Left lung (tissue), 14 donors: ENCODE results near the gene OR13C3. TPM values are rescaled to one million over a fixed set of nuclear protein-coding genes. Genes with fewer than 3 reads are reported as not detected.

ENCODE experiments used
- ATAC-seq: fragments of 200-7000 bp; cut with Tn5 transposase; one replicate; pipeline ENCODE4 v1.9.1; 2020; ENCODE audit warnings: moderate library complexity
- DNase-seq, 4 donors: peaks; one replicate each; pipeline ENCODE4 v3.0.0-alpha.2; 2013 to 2020
- H3K27ac ChIP-seq, 2 donors: fragments of 200-600 bp; sonication (generic) in 1 of 2; one replicate each; pipeline versions ENCODE4 v1.5.0 to v1.8.0; 2020 to 2021
- H3K27me3 ChIP-seq, 2 donors: fragments of 200-600 bp; sonication (generic) in 1 of 2; one replicate each; pipeline versions ENCODE4 v1.5.0 to v1.8.0; 2020 to 2021
- H3K36me3 ChIP-seq, 2 donors: fragments of 200-600 bp; sonication (generic) in 1 of 2; one replicate each; pipeline versions ENCODE4 v1.5.0 to v1.8.0; 2020 to 2021
- H3K4me1 ChIP-seq, 2 donors: fragments of 200-600 bp; one replicate each; pipeline ENCODE4 v1.8.0; 2021
- H3K4me3 ChIP-seq, 2 donors: fragments of 200-600 bp; sonication (generic) in 1 of 2; one replicate each; pipeline versions ENCODE4 v1.5.0 to v1.8.0; 2020 to 2021; ENCODE audit warnings: mild to moderate bottlenecking in 1 of 2
- H3K9me3 ChIP-seq, 2 donors: fragments of 200-600 bp; sonication (generic) in 1 of 2; one replicate each; pipeline versions ENCODE4 v1.5.0 to v1.8.0; 2020 to 2021
- CTCF ChIP-seq, 2 donors: fragments of 200-600 bp; sonication (generic) in 1 of 2; IDR thresholded peaks; one replicate each; pipeline versions ENCODE4 v1.5.0 to v1.8.0; 2021; ENCODE audit warnings: antibody characterized with exemption in 2 of 2
- intact Hi-C, 2 donors: fragments of 100-400 bp; cut with DNase I; formaldehyde crosslinking; loops; one replicate each; pipeline versions ENCODE4 v1.11.2 to v1.14.2; 2022
- long read RNA-seq, 12 donors: library from polyadenylated mRNA in 2 of 12; unstranded in 2 of 12; transcript quantifications; one replicate each; pipeline ENCODE4 v2.0.0 and lab custom pipeline, GENCODE V29; 2019 to 2026
- polyA plus RNA-seq, 6 donors: library from polyadenylated mRNA; unstranded; fragments of 120-200 nt; gene quantifications; one replicate each; pipeline ENCODE4 v1.2.1, GENCODE V29; 2013; ENCODE audit not compliant: insufficient read length in 6 of 6
- total RNA-seq, 2 donors: library from RNA; stranded (reverse); fragmentation: NEBNext Ultra II Directional; extraction: Animal tissue kit (Norgen Biotek cat#: 25700); gene quantifications; one replicate each; pipeline ENCODE4 v1.2.1, GENCODE V29; 2021
- donor health status: DM: no; HTN: yes; CAD: no.
- donor health status: DM: no; HTN: no; CAD: no.

The OR13C3 gene
- total RNA-seq: not detected
- polyA plus RNA-seq: not detected
- long read RNA-seq, donor 1: 0 reads
- long read RNA-seq, donor 2: 0 reads
- long read RNA-seq, donor 3: 0 reads
- long read RNA-seq, donor 4: 0 reads
- long read RNA-seq, donor 5: 0 reads
- long read RNA-seq, donor 6: 0 reads
- long read RNA-seq, donor 7: 0 reads
- long read RNA-seq, donor 8: 0 reads
- long read RNA-seq, donor 9: 0 reads
- long read RNA-seq, donor 10: 0 reads
- long read RNA-seq, donor 11: 0 reads
- long read RNA-seq, donor 12: 0 reads

- intact Hi-C loops: no loop called here
- H3K9me3 ChIP-seq: no peaks in the 10 kb centered on the region
- H3K4me1 ChIP-seq: no peaks in the 10 kb centered on the region
- TF ChIP-seq CTCF (IDR thresholded peaks at IDR 0.05): no peak
- H3K27me3 ChIP-seq: no peaks in the 10 kb centered on the region
- ATAC-seq: no peak
- H3K27ac ChIP-seq: no peak within 1 kb of the TSS
- H3K36me3 ChIP-seq: no peaks in the 10 kb centered on the region
- H3K4me3 ChIP-seq: no peak within 1 kb of the TSS
- DNase-seq: no peak
Measured at GRCh38 chr9:104536756-104537155, at the start of gene OR13C3. OR13C3 (minus strand) TSS chr9:104536856; CDS start chr9:104536723, 133 bp downstream.

- Histone ChIP-seq H3K27me3 (no peaks in the 10 kb centered on the region), H3K36me3 (no peaks in the 10 kb centered on the region), H3K4me1 (no peaks in the 10 kb centered on the region), H3K4me3 (no peak overlapping the region), H3K9me3 (no peaks in the 10 kb centered on the region), H3K27ac (no peak overlapping the region)
- DNase-seq (no peak), ATAC-seq (no peak)
- intact Hi-C loops: no loop called here
- TF ChIP-seq CTCF (IDR thresholded peaks at IDR 0.05): no peak
Measured at GRCh38 chr9:104580562-104580961, 43.9 kb upstream of the OR13C3 start.

GRCh38 chr9:104577263-104577662, 40.6 kb upstream of the OR13C3 start:
- H3K4me1 ChIP-seq: no peaks in the 10 kb centered on the region
- ATAC-seq (no peak), DNase-seq (no peak)
- H3K27me3 ChIP-seq: no peaks in the 10 kb centered on the region
- H3K9me3 ChIP-seq: peaks cover 0 to 13% of the 10 kb centered on the region in 2 donors
- H3K36me3 ChIP-seq: no peaks in the 10 kb centered on the region
- TF ChIP-seq CTCF (IDR thresholded peaks at IDR 0.05): no peak
- H3K4me3 ChIP-seq: no peak overlapping the region
- intact Hi-C loops: no loop called here
- no peak overlapping the region for H3K27ac ChIP-seq

GRCh38 chr9:104575456-104575855, 38.8 kb upstream of the OR13C3 start:
- intact Hi-C loops: no loop called here
- no peak overlapping the region for H3K4me3 ChIP-seq
- H3K36me3 ChIP-seq: no peaks in the 10 kb centered on the region
- H3K4me1 ChIP-seq: no peaks in the 10 kb centered on the region
- no peaks in the 10 kb centered on the region for H3K27me3 ChIP-seq
- peaks cover 0 to 20% of the 10 kb centered on the region in 2 donors for H3K9me3 ChIP-seq
- no peak overlapping the region for H3K27ac ChIP-seq
- no peak for TF ChIP-seq CTCF (IDR thresholded peaks at IDR 0.05)
- ATAC-seq (no peak), DNase-seq (no peak)

- Histone ChIP-seq H3K36me3 (no peaks in the 10 kb centered on the region), H3K27me3 (no peaks in the 10 kb centered on the region), H3K4me1 (no peaks in the 10 kb centered on the region), H3K9me3 (peaks cover 0 to 26% of the 10 kb centered on the region in 2 donors), H3K27ac (no peak overlapping the region), H3K4me3 (no peak overlapping the region)
- no peak for DNase-seq
- ATAC-seq: no peak
- intact Hi-C loops: no loop called here
- no peak for TF ChIP-seq CTCF (IDR thresholded peaks at IDR 0.05)
Measured at GRCh38 chr9:104572612-104573011, 36.0 kb upstream of the OR13C3 start.
